OCI-LY1 (cell line): ENCODE measurements around the gene PDZK1IP1.

Experiments used
- CTCF ChIP-seq: fragments of 200-600 bp; sonication (generic), shearing (Covaris generic); IDR thresholded peaks from 2 replicates; pipeline ENCODE4 v1.5.1; 2017; ENCODE audit warnings: mild to moderate bottlenecking, antibody characterized with exemption, low read length, moderate library complexity, mixed read lengths
- EZH2 ChIP-seq: fragments of 200-600 bp; sonication (generic), shearing (Covaris generic); IDR thresholded peaks from 2 replicates; pipeline ENCODE4 v1.8.0; 2017; ENCODE audit warnings: borderline replicate concordance, mixed run types, mild to moderate bottlenecking, antibody characterized with exemption, low read length, moderate library complexity, mixed read lengths

- TF ChIP-seq CTCF = no peak
- no peak for TF ChIP-seq EZH2
Measured at GRCh38 chr1:47227341-47228232, 37.8 kb upstream of the PDZK1IP1 start.
